HG02885 (cell line): ENCODE measurements around the gene KCNJ9.
"Not testable (repeated sequence)": the region's sequence is repeated elsewhere in the genome, so short reads cannot be mapped to it uniquely, and the experiment has no call there.

Source experiments
- ATAC-seq: cut with Tn5 transposase; IDR thresholded peaks from one replicate; pipeline ENCODE4 v1.9.1; 2021; ENCODE audit warnings: mild to moderate bottlenecking; ENCODE audit not compliant: unreplicated experiment, poor library complexity

The KCNJ9 gene

GRCh38 chr1:160099716-160100375 is 18.5 kb downstream of the KCNJ9 start:
- ATAC-seq, result no peak

GRCh38 chr1:160101037-160101716 is 19.8 kb downstream of the KCNJ9 start:
- peak; percentile 34 for ATAC-seq

- ATAC-seq, result no peak
Observed at GRCh38 chr1:160101717-160102522, 20.6 kb downstream of the KCNJ9 start.

GRCh38 chr1:160103658-160104408 is 22.5 kb downstream of the KCNJ9 start:
- ATAC-seq, result no peak

- ATAC-seq, result no peak
Observed at GRCh38 chr1:160104486-160104885, 23.1 kb downstream of the KCNJ9 start.

- ATAC-seq, result no peak
Observed at GRCh38 chr1:160105155-160105554, 23.8 kb downstream of the KCNJ9 start.

GRCh38 chr1:160107512-160107911 is 26.2 kb downstream of the KCNJ9 start:
- ATAC-seq, result no peak

GRCh38 chr1:160108888-160109662 is 27.7 kb downstream of the KCNJ9 start:
- no peak for ATAC-seq

- ATAC-seq, result no peak
Observed at GRCh38 chr1:160109686-160110085, 28.3 kb downstream of the KCNJ9 start.

- ATAC-seq, result not testable (repeated sequence)
Observed at GRCh38 chr1:160111462-160111861, 30.1 kb downstream of the KCNJ9 start.

- ATAC-seq, result no peak
Observed at GRCh38 chr1:160112357-160112756, 31.0 kb downstream of the KCNJ9 start.

- ATAC-seq, result no peak
Observed at GRCh38 chr1:160113407-160113806, 32.1 kb downstream of the KCNJ9 start.

GRCh38 chr1:160114085-160114484 is 32.7 kb downstream of the KCNJ9 start:
- no peak for ATAC-seq

GRCh38 chr1:160115545-160116282 is 34.4 kb downstream of the KCNJ9 start, which contains the start of gene ATP1A2:
TSS of gene ATP1A2 (plus strand) at chr1:160115759. CDS start at chr1:160115862, 103 bp downstream.
- no peak for ATAC-seq

- no peak for ATAC-seq
Observed at GRCh38 chr1:160116283-160117147, 35.2 kb downstream of the KCNJ9 start.

GRCh38 chr1:160117300-160117699 is 36.0 kb downstream of the KCNJ9 start:
- no peak for ATAC-seq

GRCh38 chr1:160117709-160118183 is 36.4 kb downstream of the KCNJ9 start:
- ATAC-seq, result no peak

GRCh38 chr1:160118928-160119327 is 37.6 kb downstream of the KCNJ9 start:
- ATAC-seq, result no peak
